BLaER1 treated with 17β-estradiol and CSF1 and Interleukin-3, amounts not matched to agents 10 nM and 100 nM (cell line): ENCODE data around the gene SLC5A2.

Experiments
- H3K27ac ChIP-seq, 11 experiments: shearing (Covaris generic); formaldehyde crosslinking; 2 replicates each; pipeline ENCODE4 v1.8.1; 2022
- H3K27me3 ChIP-seq, 11 experiments: shearing (Covaris generic); formaldehyde crosslinking; 2 replicates each; pipeline ENCODE4 v1.8.1; 2022
- H3K36me3 ChIP-seq, 11 experiments: shearing (Covaris generic); formaldehyde crosslinking; 2 replicates each; pipeline ENCODE4 v1.8.1; 2022
- H3K4me1 ChIP-seq, 10 experiments: shearing (Covaris generic); formaldehyde crosslinking; 2 replicates each; pipeline ENCODE4 v1.8.1; 2022
- H3K4me2 ChIP-seq, 11 experiments: shearing (Covaris generic); formaldehyde crosslinking; 2 replicates each; pipeline ENCODE4 v1.8.1; 2022
- H3K4me3 ChIP-seq, 10 experiments: shearing (Covaris generic); formaldehyde crosslinking; 2 replicates each; pipeline ENCODE4 v1.8.1; 2022
- H3K9ac ChIP-seq, 11 experiments: shearing (Covaris generic); formaldehyde crosslinking; 2 replicates each; pipeline ENCODE4 v1.8.1; 2022
- H3K9me3 ChIP-seq, 11 experiments: shearing (Covaris generic); formaldehyde crosslinking; replicated peaks in 1 of 11; 2 replicates each; pipeline ENCODE4 v1.8.1; 2022
- H4K20me1 ChIP-seq, 11 experiments: shearing (Covaris generic); formaldehyde crosslinking; 2 replicates each; pipeline ENCODE4 v1.8.1; 2022
- Cebpa-rat ChIP-seq, 11 experiments: shearing (Covaris generic); IDR thresholded peaks; 2 replicates each; pipeline ENCODE4 v1.8.1; 2022

Gene SLC5A2

GRCh38 chr16:31471875-31472708 is 10.8 kb upstream of the SLC5A2 start, which contains the start of gene TGFB1I1:
Gene TGFB1I1 (plus strand): TSS chr16:31472152. CDS start chr16:31472189, 37 bp downstream.
- Histone ChIP-seq H3K9ac (peak within 1 kb of the TSS; percentile 69 to 82 (median 78)), H3K4me1 (peaks cover 58 to 80% (median 76%) of the 10 kb centered on the region in 10 experiments), H3K36me3 (peaks cover 0 to 11% (median 0%) of the 10 kb centered on the region in 11 experiments; a peak in 4 of 22 replicates), H3K4me3 (peak within 1 kb of the TSS; percentile 54 to 74 (median 64)), H3K27ac (peak within 1 kb of the TSS; percentile 58 to 82 (median 73)), H3K27me3 (no peaks in the 10 kb centered on the region), H4K20me1 (no peaks in the 10 kb centered on the region; a peak in 1 of 22 replicates), H3K9me3 (no peaks in the 10 kb centered on the region), H3K4me2 (peak within 1 kb of the TSS; percentile 84 to 98 (median 91))
- TF ChIP-seq Cebpa-rat (IDR thresholded peaks at IDR 0.05) = no peak

GRCh38 chr16:31472709-31473203 is 10.2 kb upstream of the SLC5A2 start:
- Histone ChIP-seq H3K4me3 (peak overlapping the region; percentile 54 to 74 (median 64)), H3K9ac (peak overlapping the region; percentile 69 to 82 (median 78); a peak in 21 of 22 replicates)

GRCh38 chr16:31473264-31473984 is 9.5 kb upstream of the SLC5A2 start:
- Histone ChIP-seq H3K36me3 (peaks cover 0 to 11% (median 0%) of the 10 kb centered on the region in 11 experiments; a peak in 4 of 22 replicates), H3K4me1 (peaks cover 54 to 80% (median 74%) of the 10 kb centered on the region in 10 experiments), H3K4me2 (peak overlapping the region; percentile 76 to 96 (median 91); a peak in 20 of 22 replicates), H3K27me3 (no peaks in the 10 kb centered on the region), H4K20me1 (no peaks in the 10 kb centered on the region), H3K27ac (no peak overlapping the region), H3K9me3 (no peaks in the 10 kb centered on the region), H3K4me3 (no peak overlapping the region; a peak in 1 of 20 replicates), H3K9ac (no peak overlapping the region)
- TF ChIP-seq Cebpa-rat (IDR thresholded peaks at IDR 0.05) = no peak

More at GRCh38 chr16:31472709-31473203, 10.2 kb upstream of the SLC5A2 start:
- H3K4me1 ChIP-seq = peaks cover 58 to 80% (median 75%) of the 10 kb centered on the region in 10 experiments
- no peak for TF ChIP-seq Cebpa-rat (IDR thresholded peaks at IDR 0.05)
- no peaks in the 10 kb centered on the region for H4K20me1 ChIP-seq
- H3K4me2 ChIP-seq = peak overlapping the region; percentile 76 to 96 (median 91)
- H3K27me3 ChIP-seq = no peaks in the 10 kb centered on the region
- peaks cover 0 to 11% (median 0%) of the 10 kb centered on the region in 11 experiments; a peak in 4 of 22 replicates for H3K36me3 ChIP-seq
- peak overlapping the region; percentile 49 to 82 (median 73); a peak in 18 of 22 replicates for H3K27ac ChIP-seq
- no peaks in the 10 kb centered on the region for H3K9me3 ChIP-seq

GRCh38 chr16:31474173-31474714 is 8.7 kb upstream of the SLC5A2 start:
- no peak for TF ChIP-seq Cebpa-rat (IDR thresholded peaks at IDR 0.05)
- no peaks in the 10 kb centered on the region for H3K27me3 ChIP-seq
- no peak overlapping the region for H3K4me3 ChIP-seq
- H3K27ac ChIP-seq = no peak overlapping the region
- H3K4me1 ChIP-seq = peaks cover 52 to 73% (median 67%) of the 10 kb centered on the region in 10 experiments
- H4K20me1 ChIP-seq = no peaks in the 10 kb centered on the region
- H3K36me3 ChIP-seq = peaks cover 0 to 11% (median 0%) of the 10 kb centered on the region in 11 experiments; a peak in 4 of 22 replicates
- no peak overlapping the region for H3K9ac ChIP-seq
- peak overlapping the region in 5 of 11 experiments; percentile 2 to 84 (median 16); a peak in 1 of 22 replicates for H3K4me2 ChIP-seq
- no peaks in the 10 kb centered on the region for H3K9me3 ChIP-seq

DNA sequence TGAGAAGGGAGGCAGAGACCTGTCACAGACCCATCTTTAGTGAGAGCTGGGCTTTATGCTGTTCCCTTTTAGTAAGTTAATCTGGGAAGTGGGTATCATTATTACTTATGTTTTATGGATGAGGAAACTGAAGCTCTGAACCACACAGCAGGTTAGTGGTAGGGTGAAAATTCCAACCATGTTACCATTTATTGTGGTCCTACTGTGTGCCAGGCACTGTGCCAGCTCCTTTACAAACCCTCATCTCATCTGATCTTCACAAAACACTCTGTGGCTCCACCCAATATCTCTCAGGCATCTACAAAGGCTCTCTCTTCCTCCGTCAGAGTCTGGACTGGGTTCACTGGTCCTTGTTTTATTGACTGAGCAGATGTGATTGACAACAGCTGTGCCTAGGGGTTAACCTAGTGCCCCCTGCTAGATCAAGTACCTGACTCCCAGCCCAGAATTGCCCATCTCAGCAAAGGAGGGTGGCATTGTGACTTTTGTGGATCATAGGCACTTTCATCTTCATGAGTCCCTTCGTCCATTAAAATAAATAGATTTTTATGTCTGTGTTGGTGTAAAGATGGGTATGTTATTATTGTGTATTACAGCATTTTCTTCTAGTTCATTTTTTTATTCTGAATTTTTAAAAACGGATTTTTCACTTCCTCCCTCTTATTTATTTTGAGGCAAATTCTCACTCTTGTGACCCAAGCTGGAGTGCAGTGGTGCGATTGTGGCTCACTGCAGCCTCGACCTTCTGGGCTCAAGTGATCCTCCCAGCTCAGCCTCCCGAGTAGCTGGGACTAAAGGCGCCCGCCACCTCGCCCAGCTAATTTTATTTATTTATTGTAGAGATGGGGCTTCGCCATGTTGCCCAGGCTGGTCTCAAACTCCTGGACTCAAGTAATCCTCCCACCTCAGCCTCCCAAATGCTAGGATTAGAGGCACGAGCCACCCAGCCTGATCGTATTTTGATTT is 7.9 kb upstream of the SLC5A2 start:
- H3K4me1 ChIP-seq = peaks cover 52 to 75% (median 65%) of the 10 kb centered on the region in 10 experiments
- no peaks in the 10 kb centered on the region for H3K27me3 ChIP-seq
- peaks cover 0 to 11% (median 0%) of the 10 kb centered on the region in 11 experiments; a peak in 4 of 22 replicates for H3K36me3 ChIP-seq
- peak overlapping the region in 8 of 11 experiments; percentile 2 to 100 (median 97); a peak in 6 of 22 replicates for H3K4me2 ChIP-seq
- H3K4me3 ChIP-seq = no peak overlapping the region
- no peak for TF ChIP-seq Cebpa-rat (IDR thresholded peaks at IDR 0.05)
- no peak overlapping the region for H3K27ac ChIP-seq
- no peak overlapping the region for H3K9ac ChIP-seq
- H4K20me1 ChIP-seq = no peaks in the 10 kb centered on the region
- H3K9me3 ChIP-seq = no peaks in the 10 kb centered on the region

DNA sequence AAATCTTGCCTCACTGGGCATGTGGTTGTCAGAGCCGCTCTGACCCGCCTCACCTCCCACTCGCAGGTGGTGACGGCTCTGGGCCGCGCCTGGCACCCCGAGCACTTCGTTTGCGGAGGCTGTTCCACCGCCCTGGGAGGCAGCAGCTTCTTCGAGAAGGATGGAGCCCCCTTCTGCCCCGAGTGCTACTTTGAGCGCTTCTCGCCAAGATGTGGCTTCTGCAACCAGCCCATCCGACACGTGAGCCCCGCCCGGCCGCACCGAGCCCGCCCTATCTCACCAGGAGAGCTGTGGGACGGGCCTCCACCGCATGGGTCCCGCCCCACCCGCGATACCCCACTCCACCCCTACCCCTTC is 7.0 kb upstream of the SLC5A2 start:
- peaks cover 51 to 72% (median 63%) of the 10 kb centered on the region in 10 experiments for H3K4me1 ChIP-seq
- no peaks in the 10 kb centered on the region for H4K20me1 ChIP-seq
- H3K27me3 ChIP-seq = no peaks in the 10 kb centered on the region
- H3K36me3 ChIP-seq = peaks cover 0 to 11% (median 0%) of the 10 kb centered on the region in 11 experiments; a peak in 4 of 22 replicates
- peak overlapping the region in 5 of 11 experiments; percentile 63 to 82 (median 79); a peak in 6 of 22 replicates for H3K27ac ChIP-seq
- H3K9ac ChIP-seq = peak overlapping the region in 5 of 11 experiments; percentile 76 to 83 (median 79); a peak in 6 of 22 replicates
- TF ChIP-seq Cebpa-rat (IDR thresholded peaks at IDR 0.05) = no peak
- no peaks in the 10 kb centered on the region for H3K9me3 ChIP-seq
- peak overlapping the region; percentile 73 to 100 (median 97); a peak in 21 of 22 replicates for H3K4me2 ChIP-seq
- peak overlapping the region in 5 of 10 experiments; percentile 58 to 72 (median 67); a peak in 6 of 20 replicates for H3K4me3 ChIP-seq

DNA sequence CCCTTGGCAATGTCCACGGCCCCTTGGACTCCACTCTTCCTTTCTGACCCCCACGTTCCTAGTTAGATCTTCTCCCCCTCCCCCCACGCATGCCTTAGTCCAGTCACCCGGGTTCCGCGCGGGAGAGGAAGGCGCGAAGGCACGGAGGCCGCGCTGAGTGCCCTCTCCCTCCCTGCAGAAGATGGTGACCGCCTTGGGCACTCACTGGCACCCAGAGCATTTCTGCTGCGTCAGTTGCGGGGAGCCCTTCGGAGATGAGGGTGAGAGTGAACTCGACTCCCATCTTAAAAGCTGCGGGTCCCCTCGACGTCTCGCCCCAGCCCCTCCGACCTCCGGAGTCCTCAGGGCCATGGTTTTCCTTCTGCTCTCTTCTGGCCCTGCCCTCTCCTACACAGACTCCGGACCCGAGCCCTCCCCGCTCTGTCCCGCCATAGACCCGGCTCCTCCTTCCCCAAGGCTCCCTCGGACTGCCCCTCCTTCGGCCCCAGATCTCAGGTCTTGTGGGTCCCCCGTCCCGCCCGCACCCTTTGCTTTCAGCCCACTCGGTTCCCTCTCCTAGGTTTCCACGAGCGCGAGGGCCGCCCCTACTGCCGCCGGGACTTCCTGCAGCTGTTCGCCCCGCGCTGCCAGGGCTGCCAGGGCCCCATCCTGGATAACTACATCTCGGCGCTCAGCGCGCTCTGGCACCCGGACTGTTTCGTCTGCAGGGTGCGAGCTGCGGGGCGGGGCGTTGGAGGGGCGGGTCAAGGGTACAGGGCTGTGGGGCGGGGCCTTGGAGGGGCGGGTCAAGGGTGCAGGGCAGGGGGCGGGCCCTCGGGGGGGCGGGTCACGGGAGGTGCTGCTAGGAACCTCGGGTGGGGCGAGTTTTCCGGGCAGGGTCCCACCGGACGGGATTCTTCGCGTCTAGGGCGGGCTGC is 6.4 kb upstream of the SLC5A2 start:
- Histone ChIP-seq H3K4me1 (peaks cover 47 to 69% (median 60%) of the 10 kb centered on the region in 10 experiments), H3K9me3 (no peaks in the 10 kb centered on the region), H3K4me3 (peak overlapping the region; percentile 54 to 72 (median 66)), H3K4me2 (peak overlapping the region; percentile 87 to 100 (median 97)), H3K27me3 (no peaks in the 10 kb centered on the region), H3K9ac (peak overlapping the region; percentile 65 to 83 (median 79)), H4K20me1 (no peaks in the 10 kb centered on the region), H3K27ac (peak overlapping the region; percentile 43 to 82 (median 72); a peak in 19 of 22 replicates), H3K36me3 (peaks cover 0 to 11% (median 0%) of the 10 kb centered on the region in 11 experiments; a peak in 4 of 22 replicates)
- TF ChIP-seq Cebpa-rat (IDR thresholded peaks at IDR 0.05) = no peak
